Colonic mucosa (tissue), 4 donors: ENCODE results near the gene WWOX. TPM values are rescaled to one million over a fixed set of nuclear protein-coding genes. Genes with fewer than 3 reads are reported as not detected.

Experiments used
- DNase-seq: peaks from one replicate; pipeline ENCODE4 v3.0.0-alpha.2; 2020
- H3K27ac ChIP-seq: fragments of 200-600 bp; one replicate; pipeline ENCODE4 v1.8.0; 2021
- H3K27me3 ChIP-seq: fragments of 200-600 bp; one replicate; pipeline ENCODE4 v1.8.0; 2021
- H3K36me3 ChIP-seq: fragments of 200-600 bp; one replicate; pipeline ENCODE4 v1.8.0; 2021
- H3K4me1 ChIP-seq: fragments of 200-600 bp; one replicate; pipeline ENCODE4 v1.8.0; 2021; ENCODE audit warnings: mild to moderate bottlenecking
- H3K4me3 ChIP-seq: fragments of 200-600 bp; one replicate; pipeline ENCODE4 v1.8.0; 2021
- H3K9ac ChIP-seq, 2 donors: one replicate each; pipeline ENCODE4 v1.7.0; 2013; ENCODE audit warnings: control low read depth in 2 of 2, low read depth in 2 of 2, low read length in 2 of 2
- H3K9me3 ChIP-seq: fragments of 200-600 bp; one replicate; pipeline ENCODE4 v1.8.0; 2021
- CTCF ChIP-seq: fragments of 200-600 bp; IDR thresholded peaks from one replicate; pipeline ENCODE4 v1.8.0; 2022; ENCODE audit warnings: antibody characterized with exemption, mild to moderate bottlenecking
- intact Hi-C: fragments of 100-400 bp; cut with DNase I; formaldehyde crosslinking; loops from one replicate; pipeline ENCODE4 v1.14.1; 2022
- total RNA-seq, 2 donors: library from RNA; stranded (reverse); fragmentation: NEBNext Ultra II Directional in 1 of 2; extraction: Animal tissue kit (Norgen Biotek cat#: 25700) in 1 of 2; gene quantifications; one replicate each; pipeline ENCODE4 v1.2.1, GENCODE V29; 2021
- donor health status: healthy.
- donor health status: DM: no; HTN: no; CAD: no.
- donor health status: DM: no; HTN: no; CAD: no.

WWOX gene
- total RNA-seq, 2 donors from 2014 or later, result 7.2 to 11.0 TPM

DNA sequence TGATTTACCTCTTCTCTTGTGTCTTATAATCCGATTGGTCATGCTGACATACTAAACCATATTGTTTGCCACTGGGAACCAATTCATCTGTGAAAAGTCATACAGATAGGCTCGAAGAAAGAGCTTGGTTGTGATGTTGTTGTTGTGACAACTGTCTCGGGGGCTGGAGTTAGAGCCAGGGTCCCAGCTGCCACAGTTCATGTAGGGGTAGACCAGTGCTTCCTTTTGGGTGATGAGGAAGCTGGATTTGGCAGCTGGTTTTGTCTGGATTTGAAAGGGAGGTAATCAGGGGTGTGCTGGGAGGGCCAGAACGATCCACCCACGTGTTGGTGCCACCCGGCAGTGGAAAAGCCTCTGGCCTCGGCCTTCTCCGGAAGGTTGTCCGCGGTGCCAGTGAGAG is 438.1 kb downstream of the WWOX start:
- Histone ChIP-seq H3K27ac (no peak overlapping the region), H3K36me3 (no peaks in the 10 kb centered on the region), H3K9me3 (no peaks in the 10 kb centered on the region), H3K27me3 (no peaks in the 10 kb centered on the region), H3K9ac (no peak overlapping the region), H3K4me3 (no peak overlapping the region), H3K4me1 (no peaks in the 10 kb centered on the region)
- no peak for DNase-seq
- intact Hi-C loops, result no loop called here
- no peak for TF ChIP-seq CTCF

GRCh38 chr16:78538292-78538691 is 438.8 kb downstream of the WWOX start:
- no peaks in the 10 kb centered on the region for H3K9me3 ChIP-seq
- no peak for DNase-seq
- no peaks in the 10 kb centered on the region for H3K36me3 ChIP-seq
- no peak overlapping the region for H3K27ac ChIP-seq
- H3K4me1 ChIP-seq, result no peaks in the 10 kb centered on the region
- no peak overlapping the region for H3K4me3 ChIP-seq
- TF ChIP-seq CTCF, result no peak
- no peaks in the 10 kb centered on the region for H3K27me3 ChIP-seq
- no peak overlapping the region for H3K9ac ChIP-seq
- intact Hi-C loops, result no loop called here

- no peak overlapping the region for H3K27ac ChIP-seq
- intact Hi-C loops, result no loop called here
- H3K9ac ChIP-seq, result no peak overlapping the region
- no peak overlapping the region for H3K4me3 ChIP-seq
- no peaks in the 10 kb centered on the region for H3K36me3 ChIP-seq
- no peak for DNase-seq
- TF ChIP-seq CTCF, result no peak
- H3K4me1 ChIP-seq, result no peaks in the 10 kb centered on the region
- H3K9me3 ChIP-seq, result no peaks in the 10 kb centered on the region
- no peaks in the 10 kb centered on the region for H3K27me3 ChIP-seq
These were observed 439.5 kb downstream of the WWOX start for GRCh38 chr16:78538919-78539318.

DNA sequence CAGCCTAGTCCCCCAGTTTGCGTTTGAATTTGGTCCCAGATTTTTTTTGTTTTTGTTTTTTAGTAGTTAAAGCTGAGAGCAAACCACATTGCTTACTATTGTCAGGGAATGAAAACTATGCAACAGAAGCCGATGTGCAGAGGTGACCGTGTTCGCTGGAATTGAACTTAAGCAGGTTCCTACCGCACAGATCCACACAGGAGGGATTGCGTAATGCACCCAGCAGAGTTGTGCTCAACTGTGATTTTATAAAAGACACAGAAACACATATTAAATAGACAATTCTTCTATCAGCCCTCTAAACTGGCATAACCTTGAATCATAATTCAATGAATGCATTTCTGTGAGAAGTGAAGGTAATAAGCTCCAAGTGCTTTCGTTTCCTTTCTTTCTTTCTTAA is 443.0 kb downstream of the WWOX start:
- Histone ChIP-seq H3K27me3 (no peaks in the 10 kb centered on the region), H3K27ac (no peak overlapping the region), H3K4me3 (no peak overlapping the region), H3K36me3 (no peaks in the 10 kb centered on the region), H3K4me1 (no peaks in the 10 kb centered on the region), H3K9me3 (no peaks in the 10 kb centered on the region), H3K9ac (no peak overlapping the region)
- no peak for TF ChIP-seq CTCF
- intact Hi-C loops, result no loop called here
- no peak for DNase-seq

GRCh38 chr16:78543023-78543422 is 443.6 kb downstream of the WWOX start:
- Histone ChIP-seq H3K4me3 (no peak overlapping the region), H3K27me3 (no peaks in the 10 kb centered on the region), H3K9me3 (no peaks in the 10 kb centered on the region), H3K27ac (no peak overlapping the region), H3K9ac (no peak overlapping the region), H3K4me1 (no peaks in the 10 kb centered on the region), H3K36me3 (no peaks in the 10 kb centered on the region)
- no peak for DNase-seq
- TF ChIP-seq CTCF, result no peak
- intact Hi-C loops, result no loop called here

DNA sequence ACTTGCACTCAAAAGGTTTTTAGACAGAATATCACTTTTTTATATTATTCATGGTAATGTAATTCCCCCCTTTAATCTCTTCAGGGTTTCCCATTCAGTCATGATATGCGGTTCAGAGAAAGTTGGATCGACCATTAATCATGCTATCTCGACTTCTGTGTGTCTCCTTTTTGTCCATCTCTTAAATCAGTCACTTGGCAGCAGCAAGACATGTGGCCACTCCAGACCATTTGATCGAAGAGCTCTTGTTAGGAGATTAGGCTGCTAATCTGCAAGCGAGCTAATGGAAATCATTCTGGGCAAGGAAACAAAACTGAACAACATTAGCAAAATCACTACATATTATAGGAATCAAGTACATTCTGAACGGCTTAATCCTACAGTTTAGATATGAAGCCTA is 449.9 kb downstream of the WWOX start:
- H3K36me3 ChIP-seq, result no peaks in the 10 kb centered on the region
- TF ChIP-seq CTCF, result no peak
- no peak overlapping the region for H3K27ac ChIP-seq
- H3K4me1 ChIP-seq, result no peaks in the 10 kb centered on the region
- no peak for DNase-seq
- no peaks in the 10 kb centered on the region for H3K9me3 ChIP-seq
- no peak overlapping the region for H3K4me3 ChIP-seq
- H3K27me3 ChIP-seq, result no peaks in the 10 kb centered on the region
- intact Hi-C loops, result no loop called here
- no peak overlapping the region for H3K9ac ChIP-seq
